ENCODE measurements around the gene PRRT4. TPM values are rescaled to one million over a fixed set of nuclear protein-coding genes. Genes with fewer than 3 reads are reported as not detected.

The PRRT4 gene
- total and polyA plus RNA-seq, 2 of the 13 experiments (the other 11 are each of a cell fraction or from before 2014, with no cell fraction given), result not detected

- no peak for ATAC-seq
- Histone ChIP-seq H3K27me3 (ENCODE audit: control insufficient read depth in 1 of 2, insufficient read depth in 2 of 2, low read length in 2 of 2) (peaks cover 6 to 42% of the 10 kb centered on the region in 2 experiments; a peak in 4 of 5 replicates), H4K20me1 (ENCODE audit: insufficient read depth, low read length) (no peaks in the 10 kb centered on the region), H2AFZ (ENCODE audit: low read length) (no peak overlapping the region), H3K4me2 (ENCODE audit: low read depth, low read length) (no peak overlapping the region), H3K9me3 (ENCODE audit: low read length) (no peaks in the 10 kb centered on the region), H3K4me1 (ENCODE audit: insufficient read depth, low read length) (peaks cover 3% of the 10 kb centered on the region; the same call in 1 of the 2 replicates), H3K27ac (ENCODE audit: extremely low read length, insufficient read depth, low read length) (no peak overlapping the region), H3K9ac (ENCODE audit: insufficient read depth, low read depth, low read length) (no peak overlapping the region), H3K36me3 (replicated peaks in 1 of 2; ENCODE audit: control insufficient read depth in 1 of 2, insufficient read depth in 2 of 2, low read length in 2 of 2) (no peaks in the 10 kb centered on the region), H3K79me2 (ENCODE audit: insufficient read depth, low read length) (no peaks in the 10 kb centered on the region), H3K4me3 (replicated peaks in 1 of 3; ENCODE audit: insufficient read depth in 1 of 3, low read depth in 2 of 3, low read length in 3 of 3) (no peak overlapping the region)
- in situ Hi-C loops (cut with HindIII; ENCODE audit: extremely low pct_ligation_motif_present, low pct_unique_long_range_greater_than_20kb), result no loop called here
- ChIA-PET CTCF (ENCODE audit: low intra/inter-chr PET ratio, low total read pairs) (no interaction called here), POLR2A (no interaction called here)
- BruUV-seq (replicated peaks), result no TSS peak
- DNase-seq (ENCODE audit: low spot score), result no peak
- no peak for TF ChIP-seq STAT6 (CRISPR knock-in tag; IDR thresholded peaks at IDR 0.05; ENCODE audit: borderline replicate concordance)
- no peak for TF ChIP-seq SALL1 (CRISPR knock-in tag; IDR thresholded peaks at IDR 0.05)
- no peak for TF ChIP-seq SMARCE1 (IDR thresholded peaks at IDR 0.05; ENCODE audit: borderline replicate concordance)
- TF ChIP-seq ZNF564 (CRISPR knock-in tag; IDR thresholded peaks at IDR 0.05), result no peak
- TF ChIP-seq RNF2 (conservative IDR thresholded peaks at IDR 0.05; ENCODE audit: low read depth), result no peak
- TF ChIP-seq ZNF275 (CRISPR knock-in tag; IDR thresholded peaks at IDR 0.05; ENCODE audit: borderline replicate concordance), result no peak
- no peak for TF ChIP-seq SYNCRIP (IDR thresholded peaks at IDR 0.05; ENCODE audit: insufficient read depth, low read depth, low read length)
- no peak for TF ChIP-seq MEIS1 (CRISPR knock-in tag; IDR thresholded peaks at IDR 0.05; ENCODE audit: borderline replicate concordance)
- TF ChIP-seq ZNF607 (CRISPR knock-in tag; IDR thresholded peaks at IDR 0.05; ENCODE audit: borderline replicate concordance), result no peak
- TF ChIP-seq ZNF616 (CRISPR knock-in tag; IDR thresholded peaks at IDR 0.05; ENCODE audit: low read depth), result no peak
- TF ChIP-seq ZFP82 (CRISPR knock-in tag; IDR thresholded peaks at IDR 0.05; ENCODE audit: borderline replicate concordance), result no peak
- TF ChIP-seq GZF1 (CRISPR knock-in tag; IDR thresholded peaks at IDR 0.05), result no peak
- TF ChIP-seq REST (IDR thresholded peaks at IDR 0.05; ENCODE audit: borderline replicate concordance in 1 of 2, low read depth in 1 of 2, low read length in 2 of 2), result no peak
- no peak for TF ChIP-seq CCDC6 (CRISPR knock-in tag; IDR thresholded peaks at IDR 0.05)
- no peak for TF ChIP-seq ZMYM4 (CRISPR knock-in tag; IDR thresholded peaks at IDR 0.05)
- no peak for FAIRE-seq
- intact Hi-C loops (cut with micrococcal nuclease; ENCODE audit: unreplicated experiment), result no loop called here
Measured at GRCh38 chr7:128366986-128367385, 5.5 kb upstream of the PRRT4 start.

Data from HepG2 (cell line).